Measurements from ENCODE around the gene BLOC1S4.
"Not testable (repeated sequence)": the region's sequence is repeated elsewhere in the genome, so short reads cannot be mapped to it uniquely, and the experiment has no call there.

Gene BLOC1S4, protein sequence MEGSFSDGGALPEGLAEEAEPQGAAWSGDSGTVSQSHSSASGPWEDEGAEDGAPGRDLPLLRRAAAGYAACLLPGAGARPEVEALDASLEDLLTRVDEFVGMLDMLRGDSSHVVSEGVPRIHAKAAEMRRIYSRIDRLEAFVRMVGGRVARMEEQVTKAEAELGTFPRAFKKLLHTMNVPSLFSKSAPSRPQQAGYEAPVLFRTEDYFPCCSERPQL

DNA sequence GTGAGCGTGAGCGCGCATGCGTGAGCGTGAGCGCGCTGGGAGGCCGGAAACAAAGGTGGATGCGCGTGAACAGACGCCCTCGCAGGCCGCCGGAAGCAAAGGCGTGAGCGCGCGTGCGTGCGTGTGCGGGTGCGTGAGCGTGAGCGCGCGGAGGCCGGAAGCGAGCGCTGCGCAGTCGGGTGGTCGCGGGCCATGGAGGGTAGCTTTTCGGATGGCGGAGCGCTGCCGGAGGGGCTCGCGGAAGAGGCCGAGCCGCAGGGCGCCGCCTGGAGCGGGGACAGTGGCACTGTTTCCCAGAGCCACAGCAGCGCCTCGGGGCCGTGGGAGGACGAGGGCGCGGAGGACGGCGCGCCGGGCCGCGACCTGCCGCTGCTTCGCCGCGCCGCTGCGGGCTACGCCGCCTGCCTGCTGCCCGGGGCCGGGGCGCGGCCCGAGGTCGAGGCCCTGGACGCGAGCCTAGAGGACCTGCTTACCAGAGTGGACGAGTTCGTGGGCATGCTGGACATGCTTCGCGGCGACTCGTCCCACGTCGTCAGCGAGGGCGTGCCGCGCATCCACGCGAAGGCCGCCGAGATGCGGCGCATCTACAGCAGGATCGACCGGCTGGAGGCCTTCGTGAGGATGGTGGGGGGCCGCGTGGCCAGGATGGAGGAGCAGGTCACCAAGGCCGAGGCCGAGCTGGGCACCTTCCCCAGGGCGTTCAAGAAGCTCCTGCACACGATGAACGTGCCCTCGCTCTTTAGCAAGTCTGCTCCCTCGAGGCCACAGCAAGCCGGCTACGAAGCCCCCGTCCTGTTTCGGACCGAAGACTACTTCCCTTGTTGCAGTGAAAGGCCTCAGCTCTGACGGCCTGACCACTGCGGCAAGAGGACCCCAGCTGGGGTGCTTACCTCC is at the start of gene BLOC1S4:
Gene BLOC1S4 (plus strand): TSS at position 157 of the 894 bp plus-strand sequence. CDS start 36 bp downstream, at position 193.
- Histone ChIP-seq H3K27ac (ENCODE audit: low read depth, low read length) (no peak within 1 kb of the TSS), H3K36me3 (ENCODE audit: control insufficient read depth, insufficient read depth, low read length) (no peaks in the 10 kb centered on the region), H3K9ac (ENCODE audit: low read depth, low read length) (peak within 1 kb of the TSS; percentile 63), H3K4me3 (ENCODE audit: low read depth, low read length) (peak within 1 kb of the TSS; percentile 75), H3K4me1 (ENCODE audit: control insufficient read depth, insufficient read depth, low read length) (peaks cover 11% of the 10 kb centered on the region), H3K9me3 (ENCODE audit: control insufficient read depth, insufficient read depth, low read length) (no peaks in the 10 kb centered on the region), H3K27me3 (ENCODE audit: control insufficient read depth, insufficient read depth, low read length) (0 out of 2 replicates have a peak, but pooled peaks cover 3% of the 10 kb centered on the region)

DNA sequence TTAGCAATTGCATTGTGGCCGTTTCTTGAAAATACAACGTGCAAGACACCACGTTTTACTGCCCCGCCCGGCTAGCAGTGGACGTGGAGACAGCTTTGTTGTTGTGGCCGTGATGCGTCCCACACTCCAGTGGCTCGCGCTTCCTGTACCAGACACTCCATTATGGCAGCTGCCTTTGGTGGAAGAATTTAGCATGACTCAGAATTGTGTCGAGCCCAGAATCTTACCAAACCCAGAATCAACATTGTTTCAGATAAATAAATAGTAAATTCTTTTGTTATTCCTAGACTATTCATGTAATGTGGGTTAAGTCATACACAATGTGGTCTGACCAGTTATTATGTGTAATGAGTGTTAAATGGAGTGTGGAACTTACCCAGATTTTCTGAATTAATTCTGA is 47.6 kb upstream of the BLOC1S4 start:
- H3K27me3 ChIP-seq (ENCODE audit: control insufficient read depth, insufficient read depth, low read length): peaks cover 15% of the 10 kb centered on the region
- H3K9me3 ChIP-seq (ENCODE audit: control insufficient read depth, insufficient read depth, low read length): no peaks in the 10 kb centered on the region
- H3K9ac ChIP-seq (ENCODE audit: low read depth, low read length): no peak overlapping the region
- H3K4me3 ChIP-seq (ENCODE audit: low read depth, low read length): no peak overlapping the region
- no peaks in the 10 kb centered on the region; the same call in 1 of the 2 replicates for H3K36me3 ChIP-seq (ENCODE audit: control insufficient read depth, insufficient read depth, low read length)
- H3K27ac ChIP-seq (ENCODE audit: low read depth, low read length): no peak overlapping the region
- H3K4me1 ChIP-seq (ENCODE audit: control insufficient read depth, insufficient read depth, low read length): no peaks in the 10 kb centered on the region

DNA sequence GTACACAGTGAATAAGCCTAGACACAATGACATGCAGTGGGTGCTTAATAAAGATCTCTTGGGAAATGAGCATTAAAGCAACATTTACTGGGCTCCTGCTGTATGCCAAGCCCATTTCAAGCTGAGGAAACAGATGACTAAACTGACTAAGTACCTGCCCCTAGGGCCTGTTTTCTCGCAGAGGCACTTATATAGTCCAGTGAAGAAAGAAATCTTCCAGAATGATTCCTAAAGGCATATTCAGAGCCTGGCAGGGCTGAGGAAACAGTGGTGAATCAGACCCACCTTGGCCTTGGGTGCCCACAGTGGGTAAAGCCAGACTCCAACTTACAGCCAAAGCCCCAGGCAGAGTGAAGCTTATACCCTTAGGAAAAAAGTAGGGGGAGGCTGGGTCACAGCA is 44.3 kb upstream of the BLOC1S4 start:
- H3K9me3 ChIP-seq (ENCODE audit: control insufficient read depth, insufficient read depth, low read length): no peaks in the 10 kb centered on the region
- no peak overlapping the region for H3K4me3 ChIP-seq (ENCODE audit: low read depth, low read length)
- H3K27me3 ChIP-seq (ENCODE audit: control insufficient read depth, insufficient read depth, low read length): no peaks in the 10 kb centered on the region
- H3K36me3 ChIP-seq (ENCODE audit: control insufficient read depth, insufficient read depth, low read length): peaks cover 17% of the 10 kb centered on the region
- H3K27ac ChIP-seq (ENCODE audit: low read depth, low read length): no peak overlapping the region
- no peak overlapping the region for H3K9ac ChIP-seq (ENCODE audit: low read depth, low read length)
- peaks cover 10% of the 10 kb centered on the region for H3K4me1 ChIP-seq (ENCODE audit: control insufficient read depth, insufficient read depth, low read length)

DNA sequence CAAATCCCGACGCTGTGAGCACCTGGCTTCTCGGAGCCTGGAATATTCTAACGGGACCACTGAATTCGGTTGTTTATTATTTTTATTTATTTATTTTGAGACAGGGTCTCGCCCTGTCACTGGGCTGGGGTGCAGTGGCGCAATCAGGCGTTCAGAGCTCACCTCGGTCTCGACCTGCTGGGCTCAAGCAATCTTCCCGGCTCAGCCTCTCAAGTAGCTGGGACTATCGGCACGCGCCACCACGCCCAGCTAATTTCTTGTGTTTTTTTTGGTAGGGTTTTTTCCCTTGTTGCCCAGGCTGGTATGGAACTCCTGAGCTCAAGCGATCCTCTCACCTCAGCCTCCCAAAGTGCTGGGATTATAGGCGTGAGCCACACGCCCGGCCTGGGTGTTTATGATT is 43.8 kb upstream of the BLOC1S4 start:
- peaks cover 14% of the 10 kb centered on the region for H3K4me1 ChIP-seq (ENCODE audit: control insufficient read depth, insufficient read depth, low read length)
- H3K27me3 ChIP-seq (ENCODE audit: control insufficient read depth, insufficient read depth, low read length): no peaks in the 10 kb centered on the region
- H3K27ac ChIP-seq (ENCODE audit: low read depth, low read length): no peak overlapping the region
- no peaks in the 10 kb centered on the region for H3K9me3 ChIP-seq (ENCODE audit: control insufficient read depth, insufficient read depth, low read length)
- peaks cover 22% of the 10 kb centered on the region for H3K36me3 ChIP-seq (ENCODE audit: control insufficient read depth, insufficient read depth, low read length)
- no peak overlapping the region for H3K9ac ChIP-seq (ENCODE audit: low read depth, low read length)
- no peak overlapping the region for H3K4me3 ChIP-seq (ENCODE audit: low read depth, low read length)

DNA sequence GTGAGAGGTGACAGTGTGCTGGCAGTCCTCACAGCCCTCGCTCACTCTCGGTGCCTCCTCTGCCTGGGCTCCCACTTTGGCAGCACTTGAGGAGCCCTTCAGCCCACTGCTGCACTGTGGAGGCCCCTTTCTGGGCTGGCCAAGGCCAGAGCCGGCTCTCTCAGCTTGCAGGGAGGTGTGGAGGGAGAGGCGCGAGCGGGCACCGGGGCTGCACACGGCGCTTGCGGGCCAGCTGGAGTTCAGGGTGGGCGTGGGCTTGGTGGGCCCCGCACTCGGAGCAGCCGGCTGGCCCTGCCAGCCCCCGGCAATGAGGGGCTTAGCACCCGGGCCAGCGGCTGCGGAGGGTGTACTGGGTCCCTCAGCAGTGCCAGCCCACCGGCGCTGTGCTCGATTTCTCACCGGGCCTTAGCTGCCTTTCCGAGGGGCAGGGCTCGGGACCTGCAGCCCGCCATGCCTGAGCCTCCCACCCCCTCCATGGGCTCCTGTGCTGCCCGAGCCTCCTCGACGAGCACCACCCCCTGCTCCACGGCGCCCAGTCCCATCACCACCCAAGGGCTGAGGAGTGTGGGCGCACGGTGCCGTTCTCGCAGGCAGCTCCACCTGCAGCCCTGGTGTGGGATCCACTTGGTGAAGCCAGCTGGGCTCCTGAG is 43.3 kb upstream of the BLOC1S4 start:
- peaks cover 15% of the 10 kb centered on the region for H3K4me1 ChIP-seq (ENCODE audit: control insufficient read depth, insufficient read depth, low read length)
- not testable (repeated sequence) for H3K27ac ChIP-seq (ENCODE audit: low read depth, low read length); H3K9ac ChIP-seq (ENCODE audit: low read depth, low read length); H3K4me3 ChIP-seq (ENCODE audit: low read depth, low read length); H3K27me3 ChIP-seq (ENCODE audit: control insufficient read depth, insufficient read depth, low read length); H3K9me3 ChIP-seq (ENCODE audit: control insufficient read depth, insufficient read depth, low read length)
- peaks cover 27% of the 10 kb centered on the region for H3K36me3 ChIP-seq (ENCODE audit: control insufficient read depth, insufficient read depth, low read length)

DNA sequence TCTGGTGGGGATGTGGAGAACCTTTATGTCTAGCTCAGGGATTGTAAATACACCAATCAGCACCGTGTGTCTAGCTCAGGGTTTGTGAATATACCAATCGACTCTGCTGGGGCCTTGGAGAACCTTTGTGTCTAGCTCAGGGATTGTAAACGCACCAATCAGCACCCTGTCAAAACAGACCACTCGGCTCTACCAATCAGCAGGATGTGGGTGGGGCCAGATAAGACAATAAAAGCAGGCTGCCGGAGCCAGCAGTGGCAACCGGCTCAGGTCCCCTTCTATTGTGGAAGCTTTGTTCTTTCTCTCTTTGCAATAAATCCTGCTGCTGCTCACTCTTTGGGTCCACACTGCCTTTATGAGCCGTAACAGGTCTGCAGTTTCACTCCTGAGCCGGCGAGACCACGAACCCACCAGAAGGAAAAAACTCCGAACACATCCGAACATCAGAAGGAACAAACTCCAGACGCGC is 42.7 kb upstream of the BLOC1S4 start:
- Histone ChIP-seq H3K27ac (ENCODE audit: low read depth, low read length) (peak overlapping the region; percentile 82), H3K36me3 (ENCODE audit: control insufficient read depth, insufficient read depth, low read length) (peaks cover 29% of the 10 kb centered on the region), H3K4me1 (ENCODE audit: control insufficient read depth, insufficient read depth, low read length) (peaks cover 15% of the 10 kb centered on the region), H3K4me3 (ENCODE audit: low read depth, low read length) (peak overlapping the region; percentile 79), H3K9ac (ENCODE audit: low read depth, low read length) (peak overlapping the region; percentile 65)
- H3K9me3 ChIP-seq (ENCODE audit: control insufficient read depth, insufficient read depth, low read length); H3K27me3 ChIP-seq (ENCODE audit: control insufficient read depth, insufficient read depth, low read length): not testable (repeated sequence)

DNA sequence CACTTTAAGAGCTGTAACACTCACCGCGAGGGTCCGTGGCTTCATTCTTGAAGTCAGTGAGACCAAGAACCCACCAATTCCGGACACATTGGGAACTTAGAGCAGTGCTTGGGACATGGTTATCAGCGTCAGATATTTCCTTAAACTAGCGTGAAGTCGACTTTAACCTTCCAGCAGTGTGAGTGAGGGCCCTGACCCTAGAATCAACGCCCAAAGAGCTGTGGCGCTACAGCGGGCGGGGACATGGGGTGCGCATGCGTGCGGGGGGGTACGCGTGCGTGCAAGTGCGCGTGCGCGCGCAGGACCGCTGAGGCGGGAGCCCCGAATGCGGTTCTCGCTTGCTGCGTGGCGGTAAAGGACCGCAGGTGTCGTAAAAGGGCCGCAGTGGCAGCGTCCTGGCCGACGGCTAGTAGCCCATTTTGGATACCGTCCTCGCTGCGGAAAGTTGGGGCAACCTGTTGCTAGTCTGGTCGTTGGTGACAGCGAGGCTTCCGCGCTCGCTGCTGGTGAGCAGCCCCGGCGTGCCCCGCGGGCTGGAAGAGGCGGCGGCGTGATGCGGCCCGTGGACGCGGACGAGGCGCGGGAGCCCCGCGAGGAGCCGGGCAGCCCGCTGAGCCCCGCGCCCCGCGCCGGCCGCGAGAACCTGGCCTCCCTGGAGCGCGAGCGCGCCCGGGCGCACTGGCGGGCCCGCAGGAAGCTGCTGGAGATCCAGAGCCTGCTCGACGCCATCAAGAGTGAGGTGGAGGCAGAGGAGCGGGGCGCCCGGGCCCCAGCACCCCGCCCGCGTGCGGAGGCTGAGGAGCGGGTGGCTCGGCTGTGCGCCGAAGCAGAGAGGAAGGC is 42.1 kb upstream of the BLOC1S4 start:
- H3K4me1 ChIP-seq (ENCODE audit: control insufficient read depth, insufficient read depth, low read length): peaks cover 15% of the 10 kb centered on the region
- no peaks in the 10 kb centered on the region for H3K27me3 ChIP-seq (ENCODE audit: control insufficient read depth, insufficient read depth, low read length)
- peak overlapping the region; percentile 79 for H3K4me3 ChIP-seq (ENCODE audit: low read depth, low read length)
- H3K27ac ChIP-seq (ENCODE audit: low read depth, low read length): peak overlapping the region; percentile 82
- H3K9me3 ChIP-seq (ENCODE audit: control insufficient read depth, insufficient read depth, low read length): no peaks in the 10 kb centered on the region
- peaks cover 29% of the 10 kb centered on the region for H3K36me3 ChIP-seq (ENCODE audit: control insufficient read depth, insufficient read depth, low read length)
- peak overlapping the region; percentile 67 for H3K9ac ChIP-seq (ENCODE audit: low read depth, low read length)

DNA sequence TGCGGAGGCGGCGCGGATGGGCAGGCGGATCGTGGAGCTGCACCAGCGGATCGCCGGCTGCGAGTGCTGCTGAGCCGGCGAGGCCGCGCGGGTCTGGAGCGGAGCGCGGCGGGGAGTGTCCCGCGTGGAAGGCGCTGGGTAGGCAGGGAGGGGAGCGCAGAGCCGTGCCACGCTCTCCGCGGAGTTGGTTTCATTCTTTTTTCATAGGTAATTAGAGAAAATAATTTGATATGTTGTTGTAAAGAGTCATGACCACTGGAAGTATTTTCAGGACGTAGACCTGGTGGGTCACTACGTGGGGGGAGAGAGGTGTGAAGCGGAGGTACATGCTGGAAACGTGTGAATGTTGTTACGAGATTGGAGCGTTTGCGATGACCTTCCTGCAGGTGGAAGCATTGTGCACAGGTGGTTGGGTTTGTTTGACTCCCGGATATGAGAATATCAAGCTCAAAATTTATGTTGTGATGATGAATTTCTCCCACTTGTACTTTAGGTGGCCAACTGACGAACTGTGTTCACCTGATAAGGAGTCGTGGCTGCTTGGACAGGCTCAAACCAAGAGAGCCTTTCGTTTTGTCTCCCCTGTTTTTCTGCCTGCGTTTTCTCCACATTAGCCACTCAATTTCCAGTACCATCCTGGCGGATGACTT is 41.3 kb upstream of the BLOC1S4 start:
- peak overlapping the region; percentile 82 for H3K27ac ChIP-seq (ENCODE audit: low read depth, low read length)

DNA sequence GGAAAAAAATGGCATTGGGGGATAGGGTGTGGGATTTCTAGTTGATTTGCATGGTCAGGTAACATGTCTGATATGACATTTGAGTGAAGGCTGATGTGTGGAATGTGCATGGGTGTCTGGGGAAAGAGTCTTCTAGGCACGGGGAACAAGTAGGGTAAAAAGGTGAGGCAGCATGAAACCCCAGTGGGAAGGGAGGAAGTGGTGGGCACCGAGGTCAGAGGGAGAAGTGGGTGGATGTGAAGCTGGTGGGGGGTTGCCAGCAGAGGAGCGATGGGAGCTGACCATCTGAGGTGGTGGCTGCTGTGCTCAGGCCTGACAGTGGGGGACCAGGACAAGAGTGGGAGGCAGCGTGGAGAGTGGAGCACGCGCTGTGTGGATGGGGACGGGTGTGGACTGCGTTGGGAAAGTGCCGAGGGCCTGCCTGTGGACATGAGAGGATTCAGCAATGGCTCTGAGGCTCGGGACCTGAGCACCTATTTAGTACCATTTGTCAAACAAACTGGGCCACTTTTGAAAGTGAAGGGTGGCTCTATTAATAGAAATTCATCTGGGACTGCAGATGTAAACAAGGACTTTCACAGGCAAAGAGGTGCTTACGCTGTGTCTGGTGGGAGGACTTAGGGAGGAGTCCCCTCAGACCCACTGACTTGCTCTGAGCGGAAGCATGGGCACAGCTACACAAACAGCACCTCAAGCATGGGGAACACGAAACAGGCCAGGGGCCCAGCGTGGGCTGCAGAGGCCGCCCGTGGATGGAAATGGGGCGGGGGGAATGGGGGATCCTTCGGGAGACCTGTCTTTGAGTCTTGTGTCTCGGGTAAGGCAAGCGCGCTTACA is 39.0 kb upstream of the BLOC1S4 start:
- H3K9ac ChIP-seq (ENCODE audit: low read depth, low read length): no peak overlapping the region
- no peaks in the 10 kb centered on the region for H3K27me3 ChIP-seq (ENCODE audit: control insufficient read depth, insufficient read depth, low read length)
- peaks cover 29% of the 10 kb centered on the region for H3K36me3 ChIP-seq (ENCODE audit: control insufficient read depth, insufficient read depth, low read length)
- H3K9me3 ChIP-seq (ENCODE audit: control insufficient read depth, insufficient read depth, low read length): no peaks in the 10 kb centered on the region
- H3K27ac ChIP-seq (ENCODE audit: low read depth, low read length): no peak overlapping the region
- peaks cover 15% of the 10 kb centered on the region for H3K4me1 ChIP-seq (ENCODE audit: control insufficient read depth, insufficient read depth, low read length)
- peak overlapping the region; percentile 20; the same call in 1 of the 2 replicates for H3K4me3 ChIP-seq (ENCODE audit: low read depth, low read length)

More for the DNA sequence above, 41.3 kb upstream of the BLOC1S4 start:
- Histone ChIP-seq H3K4me1 (ENCODE audit: control insufficient read depth, insufficient read depth, low read length) (peaks cover 15% of the 10 kb centered on the region), H3K9ac (ENCODE audit: low read depth, low read length) (peak overlapping the region; percentile 67), H3K27me3 (ENCODE audit: control insufficient read depth, insufficient read depth, low read length) (no peaks in the 10 kb centered on the region), H3K4me3 (ENCODE audit: low read depth, low read length) (peak overlapping the region; percentile 79), H3K9me3 (ENCODE audit: control insufficient read depth, insufficient read depth, low read length) (no peaks in the 10 kb centered on the region), H3K36me3 (ENCODE audit: control insufficient read depth, insufficient read depth, low read length) (peaks cover 29% of the 10 kb centered on the region)
